K562 (cell line): ENCODE results near the gene PLEKHG1.

ENCODE experiments used
- HNRNPL ChIP-seq: fragments of 200-400 bp; formaldehyde crosslinking; IDR thresholded peaks from 2 replicates; pipeline ENCODE4 v1.6.1; 2017; ENCODE audit warnings: low read depth, mild to moderate bottlenecking, low read length
- SAFB2 ChIP-seq: fragments of 200-400 bp; formaldehyde crosslinking; IDR thresholded peaks from 2 replicates; pipeline ENCODE4 v1.6.1; 2018; ENCODE audit warnings: borderline replicate concordance, low read length, low read depth, moderate library complexity; ENCODE audit not compliant: severe bottlenecking
- SIN3A ChIP-seq, 2 experiments: fragments of 150-350 bp in 1 of 2; IDR thresholded peaks; 2 replicates each; pipeline ENCODE4 v1.6.1; 2011 to 2016; ENCODE audit warnings: borderline replicate concordance in 2 of 2, low read depth in 2 of 2, low read length in 2 of 2, mild to moderate bottlenecking in 2 of 2, moderate library complexity in 2 of 2; ENCODE audit not compliant: control insufficient read depth in 1 of 2
- SRSF9 ChIP-seq: fragments of 200-400 bp; formaldehyde crosslinking; IDR thresholded peaks from 2 replicates; pipeline ENCODE4 v1.6.1; 2017; ENCODE audit warnings: low read depth, low read length, borderline replicate concordance
- ZNF253 ChIP-seq: fragments of 250-450 bp; sonication (Bioruptor Pico); conservative IDR thresholded peaks from 2 replicates; pipeline ENCODE4 v1.6.1; 2021; ENCODE audit warnings: mild to moderate bottlenecking
- TF ChIP-seq, protein P1 (sequence below): fragments of 250-450 bp; sonication (Bioruptor Pico); IDR thresholded peaks from 2 replicates; pipeline ENCODE4 v1.5.0; 2020; ENCODE audit warnings: mild to moderate bottlenecking
- TF ChIP-seq, protein P2 (sequence below), 3 experiments: IDR thresholded peaks in 2 of 3; conservative IDR thresholded peaks in 1 of 3; 2 replicates each; pipeline ENCODE4 v1.5.1; 2011 to 2012; ENCODE audit warnings: low read length in 3 of 3, mild to moderate bottlenecking in 3 of 3, control low read depth in 2 of 3, improper control_type of control experiment in 1 of 3, inconsistent platforms in 1 of 3, low read depth in 1 of 3, mixed read lengths in 1 of 3, moderate library complexity in 1 of 3; ENCODE audit not compliant: insufficient read depth in 2 of 3
- TF ChIP-seq, protein P3 (sequence below): fragments of 450-650 bp; IDR thresholded peaks from 2 replicates; pipeline ENCODE4 v1.7.1; 2018; ENCODE audit warnings: mild to moderate bottlenecking, low read depth; ENCODE audit not compliant: partially characterized antibody
- TF ChIP-seq, protein P4 (sequence below), 2 experiments: fragments of 450-650 bp; formaldehyde crosslinking in 1 of 2; IDR thresholded peaks; 2 replicates each; pipeline versions ENCODE4 v1.4.0 to v1.6.1; 2014 to 2020; ENCODE audit warnings: mild to moderate bottlenecking in 2 of 2, borderline replicate concordance in 1 of 2, low read depth in 1 of 2

DNA sequence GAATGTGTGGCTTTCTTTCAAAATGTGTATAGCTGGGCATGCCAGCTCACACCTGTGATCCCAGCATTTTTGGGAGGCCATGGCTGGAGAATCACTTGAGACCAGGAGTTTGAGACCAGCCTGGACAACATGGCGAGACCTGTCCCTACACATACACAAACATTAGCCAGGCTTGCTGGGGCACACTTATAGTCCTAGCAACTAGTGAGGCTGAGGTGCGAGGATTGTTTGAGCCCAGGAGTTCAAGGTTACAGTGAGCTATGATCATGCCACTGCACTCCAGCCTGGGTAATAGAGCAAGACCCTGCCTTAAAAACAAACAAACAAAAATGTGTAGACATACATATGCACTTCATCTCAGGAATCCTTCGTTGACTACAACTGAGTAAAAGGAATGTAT, 31.1 kb upstream of the PLEKHG1 start:
- TF ChIP-seq HNRNPL (no peak), SIN3A (IDR thresholded peaks at IDR 0.05; ENCODE audit: borderline replicate concordance in 2 of 2, control insufficient read depth in 1 of 2, low read depth in 2 of 2, low read length in 2 of 2) (no peak), SRSF9 (no peak), ZNF253 (CRISPR knock-in tag) (no peak), SAFB2 (no peak)
- TF ChIP-seq, protein P1, sequence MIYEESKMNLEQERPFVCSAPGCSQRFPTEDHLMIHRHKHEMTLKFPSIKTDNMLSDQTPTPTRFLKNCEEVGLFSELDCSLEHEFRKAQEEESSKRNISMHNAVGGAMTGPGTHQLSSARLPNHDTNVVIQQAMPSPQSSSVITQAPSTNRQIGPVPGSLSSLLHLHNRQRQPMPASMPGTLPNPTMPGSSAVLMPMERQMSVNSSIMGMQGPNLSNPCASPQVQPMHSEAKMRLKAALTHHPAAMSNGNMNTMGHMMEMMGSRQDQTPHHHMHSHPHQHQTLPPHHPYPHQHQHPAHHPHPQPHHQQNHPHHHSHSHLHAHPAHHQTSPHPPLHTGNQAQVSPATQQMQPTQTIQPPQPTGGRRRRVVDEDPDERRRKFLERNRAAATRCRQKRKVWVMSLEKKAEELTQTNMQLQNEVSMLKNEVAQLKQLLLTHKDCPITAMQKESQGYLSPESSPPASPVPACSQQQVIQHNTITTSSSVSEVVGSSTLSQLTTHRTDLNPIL (CRISPR knock-in tag), result no peak
- TF ChIP-seq, protein P2, sequence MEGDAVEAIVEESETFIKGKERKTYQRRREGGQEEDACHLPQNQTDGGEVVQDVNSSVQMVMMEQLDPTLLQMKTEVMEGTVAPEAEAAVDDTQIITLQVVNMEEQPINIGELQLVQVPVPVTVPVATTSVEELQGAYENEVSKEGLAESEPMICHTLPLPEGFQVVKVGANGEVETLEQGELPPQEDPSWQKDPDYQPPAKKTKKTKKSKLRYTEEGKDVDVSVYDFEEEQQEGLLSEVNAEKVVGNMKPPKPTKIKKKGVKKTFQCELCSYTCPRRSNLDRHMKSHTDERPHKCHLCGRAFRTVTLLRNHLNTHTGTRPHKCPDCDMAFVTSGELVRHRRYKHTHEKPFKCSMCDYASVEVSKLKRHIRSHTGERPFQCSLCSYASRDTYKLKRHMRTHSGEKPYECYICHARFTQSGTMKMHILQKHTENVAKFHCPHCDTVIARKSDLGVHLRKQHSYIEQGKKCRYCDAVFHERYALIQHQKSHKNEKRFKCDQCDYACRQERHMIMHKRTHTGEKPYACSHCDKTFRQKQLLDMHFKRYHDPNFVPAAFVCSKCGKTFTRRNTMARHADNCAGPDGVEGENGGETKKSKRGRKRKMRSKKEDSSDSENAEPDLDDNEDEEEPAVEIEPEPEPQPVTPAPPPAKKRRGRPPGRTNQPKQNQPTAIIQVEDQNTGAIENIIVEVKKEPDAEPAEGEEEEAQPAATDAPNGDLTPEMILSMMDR (IDR thresholded peaks at IDR 0.05 in 2 of 3, conservative IDR thresholded peaks at IDR 0.05 in 1 of 3; ENCODE audit: insufficient read depth in 2 of 3, low read depth in 1 of 3, low read length in 3 of 3), result no peak
- TF ChIP-seq, protein P3, sequence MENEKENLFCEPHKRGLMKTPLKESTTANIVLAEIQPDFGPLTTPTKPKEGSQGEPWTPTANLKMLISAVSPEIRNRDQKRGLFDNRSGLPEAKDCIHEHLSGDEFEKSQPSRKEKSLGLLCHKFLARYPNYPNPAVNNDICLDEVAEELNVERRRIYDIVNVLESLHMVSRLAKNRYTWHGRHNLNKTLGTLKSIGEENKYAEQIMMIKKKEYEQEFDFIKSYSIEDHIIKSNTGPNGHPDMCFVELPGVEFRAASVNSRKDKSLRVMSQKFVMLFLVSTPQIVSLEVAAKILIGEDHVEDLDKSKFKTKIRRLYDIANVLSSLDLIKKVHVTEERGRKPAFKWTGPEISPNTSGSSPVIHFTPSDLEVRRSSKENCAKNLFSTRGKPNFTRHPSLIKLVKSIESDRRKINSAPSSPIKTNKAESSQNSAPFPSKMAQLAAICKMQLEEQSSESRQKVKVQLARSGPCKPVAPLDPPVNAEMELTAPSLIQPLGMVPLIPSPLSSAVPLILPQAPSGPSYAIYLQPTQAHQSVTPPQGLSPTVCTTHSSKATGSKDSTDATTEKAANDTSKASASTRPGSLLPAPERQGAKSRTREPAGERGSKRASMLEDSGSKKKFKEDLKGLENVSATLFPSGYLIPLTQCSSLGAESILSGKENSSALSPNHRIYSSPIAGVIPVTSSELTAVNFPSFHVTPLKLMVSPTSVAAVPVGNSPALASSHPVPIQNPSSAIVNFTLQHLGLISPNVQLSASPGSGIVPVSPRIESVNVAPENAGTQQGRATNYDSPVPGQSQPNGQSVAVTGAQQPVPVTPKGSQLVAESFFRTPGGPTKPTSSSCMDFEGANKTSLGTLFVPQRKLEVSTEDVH, result no peak
- TF ChIP-seq, protein P4, sequence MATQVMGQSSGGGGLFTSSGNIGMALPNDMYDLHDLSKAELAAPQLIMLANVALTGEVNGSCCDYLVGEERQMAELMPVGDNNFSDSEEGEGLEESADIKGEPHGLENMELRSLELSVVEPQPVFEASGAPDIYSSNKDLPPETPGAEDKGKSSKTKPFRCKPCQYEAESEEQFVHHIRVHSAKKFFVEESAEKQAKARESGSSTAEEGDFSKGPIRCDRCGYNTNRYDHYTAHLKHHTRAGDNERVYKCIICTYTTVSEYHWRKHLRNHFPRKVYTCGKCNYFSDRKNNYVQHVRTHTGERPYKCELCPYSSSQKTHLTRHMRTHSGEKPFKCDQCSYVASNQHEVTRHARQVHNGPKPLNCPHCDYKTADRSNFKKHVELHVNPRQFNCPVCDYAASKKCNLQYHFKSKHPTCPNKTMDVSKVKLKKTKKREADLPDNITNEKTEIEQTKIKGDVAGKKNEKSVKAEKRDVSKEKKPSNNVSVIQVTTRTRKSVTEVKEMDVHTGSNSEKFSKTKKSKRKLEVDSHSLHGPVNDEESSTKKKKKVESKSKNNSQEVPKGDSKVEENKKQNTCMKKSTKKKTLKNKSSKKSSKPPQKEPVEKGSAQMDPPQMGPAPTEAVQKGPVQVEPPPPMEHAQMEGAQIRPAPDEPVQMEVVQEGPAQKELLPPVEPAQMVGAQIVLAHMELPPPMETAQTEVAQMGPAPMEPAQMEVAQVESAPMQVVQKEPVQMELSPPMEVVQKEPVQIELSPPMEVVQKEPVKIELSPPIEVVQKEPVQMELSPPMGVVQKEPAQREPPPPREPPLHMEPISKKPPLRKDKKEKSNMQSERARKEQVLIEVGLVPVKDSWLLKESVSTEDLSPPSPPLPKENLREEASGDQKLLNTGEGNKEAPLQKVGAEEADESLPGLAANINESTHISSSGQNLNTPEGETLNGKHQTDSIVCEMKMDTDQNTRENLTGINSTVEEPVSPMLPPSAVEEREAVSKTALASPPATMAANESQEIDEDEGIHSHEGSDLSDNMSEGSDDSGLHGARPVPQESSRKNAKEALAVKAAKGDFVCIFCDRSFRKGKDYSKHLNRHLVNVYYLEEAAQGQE (IDR thresholded peaks at IDR 0.05; ENCODE audit: borderline replicate concordance), result no peak
- TF ChIP-seq, protein P4 (CRISPR knock-in tag; IDR thresholded peaks at IDR 0.05; ENCODE audit: low read depth), result no peak
